WTC11 (cell line): ENCODE data around the gene TACC2. TPM values are rescaled to one million over a fixed set of nuclear protein-coding genes. Genes with fewer than 3 reads are reported as not detected.

Source experiments
- ATAC-seq: fragments of 200-7000 bp; cut with Tn5 transposase; 2 replicates; pipeline ENCODE4 v1.10.0; 2021; ENCODE audit warnings: mild to moderate bottlenecking, moderate library complexity
- CTCF ChIA-PET: fragments of 300-600 bp; sonication (Branson Sonifier 250); formaldehyde crosslinking; loops from one replicate; lab custom pipeline; 2021; ENCODE audit warnings: antibody characterized with exemption; lab: Charles Lee
- POLR2A ChIA-PET: fragments of 350-600 bp; sonication (Branson Sonifier 250); formaldehyde crosslinking; loops from one replicate; lab custom pipeline; 2021; ENCODE audit warnings: antibody characterized with exemption; lab: Charles Lee
- DNase-seq: peaks from one replicate; pipeline ENCODE4 v3.0.0; 2021; ENCODE audit warnings: low spot score
- H3K27ac Mint-ChIP-seq: 2 replicates; pipeline ENCODE4 v1.8.0; 2021; ENCODE audit warnings: mixed read lengths
- H3K27me3 Mint-ChIP-seq: 2 replicates; pipeline ENCODE4 v1.8.0; 2021; ENCODE audit warnings: low read depth, mild to moderate bottlenecking, moderate library complexity, mixed read lengths
- H3K36me3 Mint-ChIP-seq: 2 replicates; pipeline ENCODE4 v1.8.0; 2021; ENCODE audit warnings: mixed read lengths
- H3K4me1 Mint-ChIP-seq: 2 replicates; pipeline ENCODE4 v1.8.0; 2022; ENCODE audit warnings: mixed read lengths
- H3K4me3 Mint-ChIP-seq: 2 replicates; pipeline ENCODE4 v1.8.0; 2021; ENCODE audit warnings: mild to moderate bottlenecking, moderate library complexity, mixed read lengths
- H3K9me3 Mint-ChIP-seq: 2 replicates; pipeline ENCODE4 v1.8.0; 2021; ENCODE audit warnings: mixed read lengths
- AR ChIP-seq: fragments of 250-450 bp; sonication (Bioruptor Pico); IDR thresholded peaks from 2 replicates; pipeline ENCODE4 v1.9.0; 2021; ENCODE audit warnings: mild to moderate bottlenecking
- CREM ChIP-seq: sonication (generic); formaldehyde crosslinking; IDR thresholded peaks from 2 replicates; pipeline ENCODE4 v1.8.1; 2022; ENCODE audit warnings: mild to moderate bottlenecking, missing genetic modification reagents, moderate library complexity
- E2F4 ChIP-seq: sonication (generic); formaldehyde crosslinking; IDR thresholded peaks from 2 replicates; pipeline ENCODE4 v1.8.1; 2022; ENCODE audit warnings: low read depth, mild to moderate bottlenecking, moderate library complexity, missing genetic modification reagents, borderline replicate concordance
- ESRRA ChIP-seq: sonication (generic); formaldehyde crosslinking; IDR thresholded peaks from 2 replicates; pipeline ENCODE4 v1.8.1; 2022; ENCODE audit warnings: mild to moderate bottlenecking, missing genetic modification reagents, borderline replicate concordance
- MAX ChIP-seq: sonication (generic); formaldehyde crosslinking; IDR thresholded peaks from 2 replicates; pipeline ENCODE4 v1.8.0; 2022; ENCODE audit warnings: mild to moderate bottlenecking, missing genetic modification reagents
- MXD4 ChIP-seq: fragments of 250-450 bp; sonication (Bioruptor Pico); IDR thresholded peaks from 2 replicates; pipeline ENCODE4 v1.8.0; 2021; ENCODE audit warnings: mild to moderate bottlenecking, moderate library complexity, borderline replicate concordance
- NFATC4 ChIP-seq: fragments of 250-450 bp; sonication (Bioruptor Pico); IDR thresholded peaks from 2 replicates; pipeline ENCODE4 v1.9.0; 2021; ENCODE audit warnings: mild to moderate bottlenecking
- NFE2L1 ChIP-seq: sonication (generic); formaldehyde crosslinking; IDR thresholded peaks from 2 replicates; pipeline ENCODE4 v1.8.1; 2023; ENCODE audit warnings: missing genetic modification reagents
- PRRX2 ChIP-seq: fragments of 250-450 bp; sonication (Bioruptor Pico); IDR thresholded peaks from 2 replicates; pipeline ENCODE4 v1.8.0; 2021; ENCODE audit warnings: mild to moderate bottlenecking
- RELA ChIP-seq: sonication (generic); formaldehyde crosslinking; IDR thresholded peaks from 2 replicates; pipeline ENCODE4 v1.8.1; 2022; ENCODE audit warnings: missing genetic modification reagents, mild to moderate bottlenecking, borderline replicate concordance
- STAT6 ChIP-seq: sonication (generic); formaldehyde crosslinking; conservative IDR thresholded peaks from 2 replicates; pipeline ENCODE4 v1.8.1; 2023; ENCODE audit warnings: mild to moderate bottlenecking, low read depth, missing genetic modification reagents, moderate library complexity
- USF1 ChIP-seq: sonication (generic); formaldehyde crosslinking; IDR thresholded peaks from 2 replicates; pipeline ENCODE4 v1.8.0; 2022; ENCODE audit warnings: mild to moderate bottlenecking, missing genetic modification reagents
- ZNF121 ChIP-seq: sonication (generic); formaldehyde crosslinking; IDR thresholded peaks from 2 replicates; pipeline ENCODE4 v1.8.0; 2023; ENCODE audit warnings: missing genetic modification reagents
- ZNF219 ChIP-seq: sonication (generic); formaldehyde crosslinking; IDR thresholded peaks from 2 replicates; pipeline ENCODE4 v1.8.0; 2023; ENCODE audit warnings: missing genetic modification reagents, mild to moderate bottlenecking, borderline replicate concordance
- ZNF263 ChIP-seq: sonication (generic); formaldehyde crosslinking; IDR thresholded peaks from 2 replicates; pipeline ENCODE4 v1.8.1; 2022; ENCODE audit warnings: low read depth, mild to moderate bottlenecking, moderate library complexity, missing genetic modification reagents
- ZNF416 ChIP-seq: fragments of 250-450 bp; sonication (Bioruptor Pico); IDR thresholded peaks from 2 replicates; pipeline ENCODE4 v1.9.0; 2021; ENCODE audit warnings: mild to moderate bottlenecking, inconsistent platforms
- ZNF425 ChIP-seq: fragments of 250-450 bp; sonication (Bioruptor Pico); conservative IDR thresholded peaks from 2 replicates; pipeline ENCODE4 v1.9.0; 2021; ENCODE audit warnings: mild to moderate bottlenecking
- total RNA-seq: library from RNA; stranded (reverse); gene quantifications from 3 replicates; pipeline ENCODE4 v1.2.3, GENCODE V29; 2021

TACC2 gene
- total RNA-seq, 1 experiment from 2014 or later = 28.9 TPM

GRCh38 chr10:122154545-122155366 is 165.8 kb downstream of the TACC2 start (continued):
- TF ChIP-seq NFE2L1 (CRISPR knock-in tag) (no peak), ZNF416 (no peak), MXD4 (CRISPR knock-in tag) (no peak), ZNF219 (CRISPR knock-in tag) (no peak), ZNF263 (no peak), STAT6 (CRISPR knock-in tag) (no peak), USF1 (CRISPR knock-in tag) (no peak)

GRCh38 chr10:122157451-122157850 is 168.5 kb downstream of the TACC2 start:
- CTCF ChIA-PET = no interaction called here
- H3K27ac Mint-ChIP-seq = no peak overlapping the region
- no peak for ATAC-seq
- H3K27me3 Mint-ChIP-seq = no peaks in the 10 kb centered on the region
- no peak for TF ChIP-seq ESRRA (CRISPR knock-in tag)
- no peak for TF ChIP-seq ZNF121 (CRISPR knock-in tag)
- TF ChIP-seq PRRX2 (CRISPR knock-in tag) = no peak
- TF ChIP-seq STAT6 (CRISPR knock-in tag) = no peak
- TF ChIP-seq ZNF416 = no peak
- no peak for TF ChIP-seq MAX (CRISPR knock-in tag)
- no peak for TF ChIP-seq ZNF425 (CRISPR knock-in tag)
- no peak for TF ChIP-seq CREM (CRISPR knock-in tag)
- no peak for TF ChIP-seq NFATC4
- TF ChIP-seq AR = no peak
- no peak for TF ChIP-seq E2F4 (CRISPR knock-in tag)
- TF ChIP-seq RELA (CRISPR knock-in tag) = no peak
- TF ChIP-seq, all 79 proteins: peak for 0
- POLR2A ChIA-PET = interaction anchor here (1.1 kb wide), 1 partner anchor 15 kb away, joined by 3 read pairs; no protein-coding TSS in a partner anchor
- Mint-ChIP-seq H3K4me3 (no peak overlapping the region), H3K9me3 (no peaks in the 10 kb centered on the region), H3K4me1 (peaks cover 66% of the 10 kb centered on the region), H3K36me3 (no peaks in the 10 kb centered on the region)
- no peak for DNase-seq
